ENCODE results near the gene SPACDR.
A peak's percentile ranks its signal among the peaks of the same experiment; 100 is the strongest.

SPACDR gene

DNA sequence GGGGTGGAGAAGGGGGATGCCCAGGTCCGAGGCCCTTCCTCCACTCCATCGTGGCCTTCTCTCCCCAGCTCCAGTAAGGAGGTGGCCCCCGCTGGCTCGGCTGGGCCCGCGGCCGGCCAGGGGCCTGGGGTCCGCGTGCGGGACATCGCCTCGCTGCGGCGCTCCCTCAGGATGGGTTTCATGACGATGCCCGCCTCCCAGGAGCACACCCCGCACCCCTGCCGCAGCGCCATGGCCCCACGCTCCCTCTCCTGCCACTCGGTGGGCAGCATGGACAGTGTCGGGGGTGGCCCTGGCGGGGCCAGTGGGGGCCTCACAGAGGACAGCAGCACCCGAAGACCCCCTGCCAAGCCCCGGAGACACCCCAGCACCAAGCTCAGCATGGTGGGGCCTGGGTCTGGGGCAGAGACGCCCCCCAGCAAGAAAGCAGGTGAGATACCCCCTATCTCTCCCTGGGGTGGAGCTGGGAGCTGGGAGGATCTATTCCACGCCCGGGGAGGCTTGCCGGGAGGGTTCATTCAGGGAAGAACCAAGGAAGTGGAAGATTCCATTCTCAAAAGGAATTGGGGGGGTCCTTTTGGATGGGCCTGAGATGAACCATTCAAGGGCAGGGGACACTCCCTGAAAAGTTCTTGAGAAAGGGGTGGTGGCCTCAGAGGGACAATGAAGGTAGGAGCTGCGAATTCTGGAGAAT is 22.8 kb upstream of the SPACDR start:
- no peak for DNase-seq (ENCODE audit: extremely low read depth, insufficient read length)
- TF ChIP-seq CTCF (IDR thresholded peaks at IDR 0.05; ENCODE audit: insufficient read depth, low read length, poor library complexity, severe bottlenecking): no peak
- Histone ChIP-seq H3K36me3 (ENCODE audit: control insufficient read depth, insufficient read depth, low read length) (no peaks in the 10 kb centered on the region), H3K27me3 (replicated peaks; ENCODE audit: control insufficient read depth, insufficient read depth, low read length) (no peaks in the 10 kb centered on the region), H3K4me3 (replicated peaks; ENCODE audit: low read depth, low read length) (no peak overlapping the region)

DNA sequence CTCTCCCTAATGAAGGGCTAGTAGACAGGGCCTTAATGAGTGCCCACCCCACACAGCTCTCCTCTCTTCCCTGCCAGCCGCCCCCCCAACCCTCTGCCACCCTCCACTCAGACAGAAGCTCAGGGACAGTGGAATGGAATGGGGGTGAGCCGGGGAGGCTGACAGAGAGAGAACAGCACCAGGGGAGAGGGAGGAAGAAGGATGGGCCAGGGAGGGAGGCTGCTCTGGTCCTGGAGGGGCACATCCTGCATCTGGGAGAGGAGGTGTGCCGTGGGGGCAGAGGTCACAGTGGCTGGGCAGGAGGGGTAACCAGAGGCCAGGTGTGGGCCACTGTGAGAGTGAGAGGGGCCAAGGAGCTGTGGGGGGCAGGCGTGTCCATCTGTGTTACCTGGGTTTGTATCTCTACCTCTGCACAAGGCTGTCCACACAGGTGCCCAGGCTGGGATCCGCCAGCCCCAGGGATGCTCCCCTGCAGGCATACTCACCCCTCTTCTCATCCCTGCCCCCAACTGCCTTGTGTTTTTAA is 22.1 kb upstream of the SPACDR start:
- Histone ChIP-seq H3K4me3 (replicated peaks; ENCODE audit: low read depth, low read length) (no peak overlapping the region), H3K27me3 (replicated peaks; ENCODE audit: control insufficient read depth, insufficient read depth, low read length) (no peaks in the 10 kb centered on the region), H3K36me3 (ENCODE audit: control insufficient read depth, insufficient read depth, low read length) (no peaks in the 10 kb centered on the region)
- no peak for DNase-seq (ENCODE audit: extremely low read depth, insufficient read length)
- no peak for TF ChIP-seq CTCF (IDR thresholded peaks at IDR 0.05; ENCODE audit: insufficient read depth, low read length, poor library complexity, severe bottlenecking)

GRCh38 chr7:100485471-100485876 is 21.4 kb upstream of the SPACDR start:
- no peak for DNase-seq (ENCODE audit: extremely low read depth, insufficient read length)
- no peaks in the 10 kb centered on the region for H3K27me3 ChIP-seq (replicated peaks; ENCODE audit: control insufficient read depth, insufficient read depth, low read length)
- H3K4me3 ChIP-seq (replicated peaks; ENCODE audit: low read depth, low read length): no peak overlapping the region
- no peak for TF ChIP-seq CTCF (IDR thresholded peaks at IDR 0.05; ENCODE audit: insufficient read depth, low read length, poor library complexity, severe bottlenecking)
- H3K36me3 ChIP-seq (ENCODE audit: control insufficient read depth, insufficient read depth, low read length): no peaks in the 10 kb centered on the region

DNA sequence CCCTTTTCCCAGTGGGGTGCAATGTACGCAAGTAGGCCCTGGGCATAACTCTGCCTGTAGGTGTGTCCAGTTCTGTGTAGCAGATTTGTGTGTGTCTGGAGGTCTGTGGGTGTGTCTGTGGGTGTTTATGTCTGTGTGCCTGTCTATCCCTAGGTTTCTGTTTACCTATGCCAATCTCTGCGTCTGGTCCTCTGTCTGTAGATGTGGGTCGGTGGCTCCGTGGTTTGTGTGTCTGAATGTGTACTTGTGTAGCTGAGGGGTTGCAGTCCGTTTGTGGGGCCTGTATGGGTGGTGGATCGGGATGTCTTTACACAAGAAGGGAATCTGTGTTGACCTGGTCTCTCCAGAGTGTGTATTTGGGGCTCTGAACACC is 20.6 kb upstream of the SPACDR start:
- Histone ChIP-seq H3K27me3 (replicated peaks; ENCODE audit: control insufficient read depth, insufficient read depth, low read length) (no peaks in the 10 kb centered on the region), H3K4me3 (replicated peaks; ENCODE audit: low read depth, low read length) (no peak overlapping the region), H3K36me3 (ENCODE audit: control insufficient read depth, insufficient read depth, low read length) (no peaks in the 10 kb centered on the region)
- TF ChIP-seq CTCF (IDR thresholded peaks at IDR 0.05; ENCODE audit: insufficient read depth, low read length, poor library complexity, severe bottlenecking): no peak
- no peak for DNase-seq (ENCODE audit: extremely low read depth, insufficient read length)

- no peak for TF ChIP-seq CTCF (IDR thresholded peaks at IDR 0.05; ENCODE audit: insufficient read depth, low read length, poor library complexity, severe bottlenecking)
- DNase-seq (ENCODE audit: extremely low read depth, insufficient read length): peak; percentile 63
These were observed 19.9 kb upstream of the SPACDR start, which contains the start of gene NYAP1 for GRCh38 chr7:100483722-100484672. NYAP1 (plus strand) TSS chr7:100483927; CDS start chr7:100485312, 1,385 bp downstream.

More at GRCh38 chr7:100483722-100484672, 19.9 kb upstream of the SPACDR start, which contains the start of gene NYAP1:
- Histone ChIP-seq H3K36me3 (ENCODE audit: control insufficient read depth, insufficient read depth, low read length) (no peaks in the 10 kb centered on the region), H3K27me3 (replicated peaks; ENCODE audit: control insufficient read depth, insufficient read depth, low read length) (no peaks in the 10 kb centered on the region), H3K4me3 (replicated peaks; ENCODE audit: low read depth, low read length) (peak within 1 kb of the TSS; percentile 61)

All from GM06990 (cell line).